NOMO-1 (cell line): ENCODE data around the gene ZAR1L.
"Not testable (repeated sequence)": the region's sequence is repeated elsewhere in the genome, so short reads cannot be mapped to it uniquely, and the experiment has no call there.

Experiments used
- DNase-seq, 2 experiments: peaks; one replicate each; lab custom pipeline; 2025; ENCODE audit not compliant: unreplicated experiment in 2 of 2; lab: John Stamatoyannopoulos, UW

The ZAR1L gene

GRCh38 chr13:32315238-32316027 lies at the start of gene ZAR1L, which contains the start of gene BRCA2:
Gene ZAR1L (minus strand): TSS chr13:32315363. CDS start chr13:32311925, 3,438 bp downstream.
Gene BRCA2 (plus strand): TSS chr13:32315508. CDS start chr13:32316461, 953 bp downstream.
- peak; percentile 91 to 94 for DNase-seq

DNA sequence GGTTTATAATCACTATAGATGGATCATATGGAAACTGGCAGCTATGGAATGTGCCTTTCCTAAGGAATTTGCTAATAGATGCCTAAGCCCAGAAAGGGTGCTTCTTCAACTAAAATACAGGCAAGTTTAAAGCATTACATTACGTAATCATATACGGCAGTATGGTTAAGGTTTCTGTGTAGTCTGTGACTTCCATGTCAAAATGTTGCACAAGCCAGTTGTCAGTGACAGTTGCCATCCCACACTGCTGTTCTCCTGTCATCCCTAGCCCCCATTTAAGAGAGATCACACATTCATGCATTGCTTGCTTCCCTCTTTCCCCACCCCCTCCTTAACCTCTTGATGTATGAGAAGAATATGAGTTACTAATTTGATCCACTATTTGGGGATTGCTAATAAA lies 47.4 kb upstream of the ZAR1L start:
- DNase-seq = peak; percentile 58 to 74

GRCh38 chr13:32355935-32356334 lies 40.8 kb upstream of the ZAR1L start:
- not testable (repeated sequence) for DNase-seq

DNA sequence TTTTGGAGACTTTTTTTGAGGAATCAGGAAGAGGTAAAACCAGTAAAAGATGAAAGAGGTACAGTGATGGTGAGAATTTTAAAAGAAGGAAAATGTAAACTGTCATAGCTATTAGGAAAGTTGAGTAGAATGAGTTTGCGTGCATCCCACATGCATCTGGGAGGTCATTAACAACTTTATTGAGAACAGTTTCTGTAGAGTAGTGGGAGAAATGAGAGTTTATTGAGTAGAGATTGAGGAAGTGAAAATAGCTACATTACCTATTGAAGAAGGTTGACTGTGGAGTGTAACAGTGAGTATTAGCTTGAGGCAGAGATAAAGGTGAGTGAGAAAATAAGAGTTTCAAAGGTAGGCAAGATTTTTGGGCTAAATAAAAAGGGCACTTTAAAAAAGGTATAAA lies 38.9 kb upstream of the ZAR1L start:
- DNase-seq = peak in 1 of 2 experiments; percentile 20

DNA sequence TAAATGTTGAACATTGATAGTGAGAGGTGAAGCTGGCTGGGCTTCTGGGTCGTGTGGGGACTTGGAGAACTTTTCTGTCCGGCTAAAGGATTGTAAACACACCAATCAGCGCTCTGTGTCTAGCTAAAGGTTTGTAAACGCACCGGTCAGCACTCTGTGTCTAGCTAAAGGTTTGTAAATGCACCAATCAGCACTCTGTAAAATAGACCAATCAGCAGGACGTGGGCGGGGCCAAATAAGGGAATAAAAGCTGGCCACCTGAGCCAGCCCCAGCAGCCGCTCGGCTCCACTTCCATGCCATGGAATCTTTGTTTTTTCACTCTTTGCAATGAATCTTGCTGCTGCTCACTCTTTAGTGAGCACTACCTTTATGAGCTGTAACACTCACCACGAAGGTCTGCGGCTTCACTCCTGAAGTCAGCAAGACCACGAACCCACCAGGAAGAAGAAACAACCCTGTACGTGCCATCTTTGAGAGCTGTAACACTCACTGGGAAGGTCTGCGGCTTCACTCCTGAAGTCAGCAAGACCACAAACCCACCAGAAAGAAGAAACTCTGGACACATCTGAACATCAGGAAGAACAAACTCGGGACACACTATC lies 35.8 kb upstream of the ZAR1L start:
- not testable (repeated sequence) for DNase-seq

- no peak for DNase-seq
Observed at GRCh38 chr13:32347651-32348050, 32.5 kb upstream of the ZAR1L start.

- DNase-seq = peak; percentile 50 to 88
Observed at GRCh38 chr13:32340914-32341313, 25.8 kb upstream of the ZAR1L start.

DNA sequence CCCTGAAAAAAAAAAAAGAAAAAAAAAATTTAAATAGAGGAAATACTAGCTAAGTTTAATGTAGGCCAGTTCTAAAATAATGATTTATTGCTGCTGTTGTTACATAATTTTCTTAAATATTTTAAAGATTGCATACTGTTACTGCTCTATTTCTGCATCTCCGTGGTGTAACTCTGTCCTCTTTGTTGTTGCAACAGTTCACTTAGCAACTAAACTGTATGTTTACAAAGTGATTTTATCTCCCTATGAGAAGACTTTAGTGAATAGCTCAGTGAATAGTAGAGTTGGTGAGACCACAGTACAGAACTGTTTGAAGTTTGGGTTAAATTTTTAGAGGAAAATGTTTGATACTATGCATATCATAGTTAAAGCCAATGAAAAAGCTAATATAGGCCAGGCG lies 19.5 kb upstream of the ZAR1L start:
- peak; percentile 55 to 79 for DNase-seq

- no peak for DNase-seq
Observed at GRCh38 chr13:32330441-32330840, 15.3 kb upstream of the ZAR1L start.

DNA sequence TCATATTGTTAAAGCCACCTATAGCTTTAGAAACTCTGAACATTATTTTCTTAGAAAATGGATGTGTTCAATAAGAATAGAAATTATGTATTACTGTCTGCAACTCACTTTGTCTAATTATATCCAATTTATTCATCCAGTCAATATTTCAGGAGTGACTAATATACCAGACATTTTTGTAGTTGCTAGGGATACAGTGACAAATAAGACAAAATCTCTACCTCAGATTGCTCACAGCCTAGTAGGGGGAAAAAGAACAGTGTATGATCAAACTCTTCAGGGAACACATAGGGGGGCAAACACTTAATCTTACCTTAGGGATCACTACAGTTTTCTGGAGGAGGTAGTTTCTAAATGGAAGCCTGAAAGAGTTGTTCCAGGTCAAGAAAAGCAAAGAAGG lies 8.7 kb upstream of the ZAR1L start:
- no peak for DNase-seq

GRCh38 chr13:32320528-32320927 lies 5.4 kb upstream of the ZAR1L start:
- no peak for DNase-seq

DNA sequence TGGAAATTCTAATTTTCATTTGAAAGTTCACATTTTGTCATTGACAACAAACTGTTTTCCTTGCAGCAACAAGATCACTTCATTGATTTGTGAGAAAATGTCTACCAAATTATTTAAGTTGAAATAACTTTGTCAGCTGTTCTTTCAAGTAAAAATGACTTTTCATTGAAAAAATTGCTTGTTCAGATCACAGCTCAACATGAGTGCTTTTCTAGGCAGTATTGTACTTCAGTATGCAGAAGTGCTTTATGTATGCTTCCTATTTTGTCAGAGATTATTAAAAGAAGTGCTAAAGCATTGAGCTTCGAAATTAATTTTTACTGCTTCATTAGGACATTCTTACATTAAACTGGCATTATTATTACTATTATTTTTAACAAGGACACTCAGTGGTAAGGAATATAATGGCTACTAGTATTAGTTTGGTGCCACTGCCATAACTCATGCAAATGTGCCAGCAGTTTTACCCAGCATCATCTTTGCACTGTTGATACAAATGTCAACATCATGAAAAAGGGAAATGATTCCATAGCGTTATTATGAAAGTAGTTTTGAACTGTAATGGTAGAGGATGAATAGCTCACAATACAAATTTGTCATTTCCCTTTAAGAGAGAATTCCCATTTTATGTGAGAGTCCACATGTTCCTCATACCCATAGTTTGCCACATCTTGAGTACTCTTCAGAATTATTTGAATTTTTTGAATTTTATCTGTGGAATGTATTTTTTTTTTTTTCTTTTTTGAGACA lies 2.7 kb upstream of the ZAR1L start:
- DNase-seq = peak; percentile 37 to 89

DNA sequence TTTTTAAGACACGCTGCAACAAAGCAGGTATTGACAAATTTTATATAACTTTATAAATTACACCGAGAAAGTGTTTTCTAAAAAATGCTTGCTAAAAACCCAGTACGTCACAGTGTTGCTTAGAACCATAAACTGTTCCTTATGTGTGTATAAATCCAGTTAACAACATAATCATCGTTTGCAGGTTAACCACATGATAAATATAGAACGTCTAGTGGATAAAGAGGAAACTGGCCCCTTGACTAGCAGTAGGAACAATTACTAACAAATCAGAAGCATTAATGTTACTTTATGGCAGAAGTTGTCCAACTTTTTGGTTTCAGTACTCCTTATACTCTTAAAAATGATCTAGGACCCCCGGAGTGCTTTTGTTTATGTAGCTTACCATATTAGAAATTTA lies 1.3 kb upstream of the ZAR1L start:
- peak; percentile 75 to 98 for DNase-seq

DNA sequence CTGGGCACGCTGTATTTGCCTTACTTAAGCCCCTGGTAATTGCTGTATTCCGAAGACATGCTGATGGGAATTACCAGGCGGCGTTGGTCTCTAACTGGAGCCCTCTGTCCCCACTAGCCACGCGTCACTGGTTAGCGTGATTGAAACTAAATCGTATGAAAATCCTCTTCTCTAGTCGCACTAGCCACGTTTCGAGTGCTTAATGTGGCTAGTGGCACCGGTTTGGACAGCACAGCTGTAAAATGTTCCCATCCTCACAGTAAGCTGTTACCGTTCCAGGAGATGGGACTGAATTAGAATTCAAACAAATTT lies 821 bp upstream of the ZAR1L start:
- no peak for DNase-seq

- DNase-seq = peak; percentile 94 to 99
Observed at GRCh38 chr13:32314271-32315237, 609 bp downstream of the ZAR1L start.

GRCh38 chr13:32311188-32311897 lies 3.8 kb downstream of the ZAR1L start:
- no peak for DNase-seq

- DNase-seq = peak; percentile 87 to 95
Observed at GRCh38 chr13:32310134-32310706, 4.9 kb downstream of the ZAR1L start.

DNA sequence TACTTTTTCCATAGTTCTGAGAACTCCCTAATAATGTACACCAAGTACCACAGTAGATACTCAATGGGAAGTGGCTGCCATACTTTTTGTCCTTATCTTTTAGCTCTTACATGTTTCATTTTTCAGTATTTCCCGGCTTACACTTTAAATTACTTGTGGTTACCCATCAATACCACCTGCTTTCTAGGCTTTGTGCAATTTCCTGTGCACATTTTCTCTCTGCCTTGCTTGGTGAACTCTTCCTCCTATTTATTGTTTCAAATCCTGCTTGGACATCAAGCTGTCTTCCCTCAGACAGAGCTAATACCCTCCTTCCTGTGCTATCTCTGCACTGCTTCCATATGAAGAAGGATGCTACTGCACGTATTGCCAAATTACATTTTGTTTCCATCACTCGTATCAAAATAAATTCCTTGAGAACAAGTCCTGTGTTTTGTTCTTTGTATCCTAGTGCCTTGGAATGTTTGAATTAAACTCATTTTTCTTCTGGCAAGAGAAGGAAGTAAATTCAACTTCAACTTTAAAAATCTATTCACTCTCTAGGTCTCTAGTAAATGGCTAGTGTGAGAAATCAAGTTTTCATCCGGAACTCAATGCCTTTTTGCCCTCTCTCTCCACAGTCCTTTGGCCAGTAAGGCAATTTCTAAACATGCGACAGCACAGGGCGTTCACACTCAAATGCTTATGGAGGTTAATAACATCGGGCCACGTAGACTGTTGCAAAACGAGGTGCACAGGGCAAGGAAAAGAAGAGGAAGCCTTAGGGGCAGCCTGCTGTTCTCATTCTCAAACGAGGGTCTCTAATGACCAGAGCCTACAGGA lies 5.6 kb downstream of the ZAR1L start:
- peak; percentile 87 to 95 for DNase-seq

GRCh38 chr13:32305646-32306045 lies 9.5 kb downstream of the ZAR1L start:
- DNase-seq = no peak
